NCI-H2171 treated with DMSO at 0.1 percent for 48 hours (cell line): ENCODE data around the gene RFPL4A.
"Not testable (repeated sequence)": the region's sequence is repeated elsewhere in the genome, so short reads cannot be mapped to it uniquely, and the experiment has no call there.

Experiments
- DNase-seq: peaks from one replicate; lab custom pipeline; 2025; lab: John Stamatoyannopoulos, UW

RFPL4A gene

DNA sequence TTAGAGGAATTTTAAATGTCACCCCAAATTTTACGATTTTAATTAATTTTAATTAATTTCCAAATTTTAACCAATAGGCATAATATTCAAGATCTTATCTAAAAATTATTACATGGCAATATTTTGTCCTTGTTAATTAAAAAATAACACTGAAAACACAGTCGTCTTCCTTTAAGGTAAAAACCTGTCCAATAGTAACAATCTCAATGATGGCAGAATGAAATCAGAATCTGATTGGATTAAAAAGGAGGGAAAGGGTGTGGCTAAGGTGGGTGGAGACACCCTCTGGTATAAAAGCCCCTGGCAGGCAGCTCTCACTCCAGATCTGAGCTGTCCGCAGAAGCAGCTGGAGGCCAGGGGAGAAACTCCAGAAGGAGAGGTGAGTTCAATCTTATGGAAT is at the start of gene RFPL4A:
RFPL4A (plus strand) TSS at position 301 of the 400 bp plus-strand sequence. CDS start 2,704 bp downstream, outside the sequence.
- DNase-seq = not testable (repeated sequence)

GRCh38 chr19:55711719-55712118 is 47.2 kb upstream of the RFPL4A start:
- DNase-seq = no peak

GRCh38 chr19:55712804-55713631 is 45.9 kb upstream of the RFPL4A start:
- no peak for DNase-seq

DNA sequence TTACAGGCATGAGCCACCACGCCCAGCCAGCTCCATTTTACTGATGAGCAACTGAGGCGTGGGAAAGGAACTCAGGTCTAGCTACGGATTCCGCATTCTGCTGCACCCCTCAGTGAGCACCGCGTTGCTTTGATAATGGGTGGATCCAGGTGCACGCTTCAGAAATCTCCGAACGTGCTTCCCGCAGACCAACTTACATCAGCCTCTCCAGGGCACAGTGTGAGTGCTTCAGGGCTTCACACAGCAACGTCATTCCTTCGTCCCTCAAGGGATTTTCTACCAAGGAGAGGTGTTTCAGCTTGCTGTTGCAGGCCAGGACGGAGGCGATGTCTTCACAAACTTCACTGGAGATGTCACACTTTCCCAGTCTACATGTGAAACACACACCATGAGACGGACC is 42.4 kb upstream of the RFPL4A start:
- DNase-seq = no peak

- no peak for DNase-seq
Measured at GRCh38 chr19:55717251-55717650, 41.6 kb upstream of the RFPL4A start.

DNA sequence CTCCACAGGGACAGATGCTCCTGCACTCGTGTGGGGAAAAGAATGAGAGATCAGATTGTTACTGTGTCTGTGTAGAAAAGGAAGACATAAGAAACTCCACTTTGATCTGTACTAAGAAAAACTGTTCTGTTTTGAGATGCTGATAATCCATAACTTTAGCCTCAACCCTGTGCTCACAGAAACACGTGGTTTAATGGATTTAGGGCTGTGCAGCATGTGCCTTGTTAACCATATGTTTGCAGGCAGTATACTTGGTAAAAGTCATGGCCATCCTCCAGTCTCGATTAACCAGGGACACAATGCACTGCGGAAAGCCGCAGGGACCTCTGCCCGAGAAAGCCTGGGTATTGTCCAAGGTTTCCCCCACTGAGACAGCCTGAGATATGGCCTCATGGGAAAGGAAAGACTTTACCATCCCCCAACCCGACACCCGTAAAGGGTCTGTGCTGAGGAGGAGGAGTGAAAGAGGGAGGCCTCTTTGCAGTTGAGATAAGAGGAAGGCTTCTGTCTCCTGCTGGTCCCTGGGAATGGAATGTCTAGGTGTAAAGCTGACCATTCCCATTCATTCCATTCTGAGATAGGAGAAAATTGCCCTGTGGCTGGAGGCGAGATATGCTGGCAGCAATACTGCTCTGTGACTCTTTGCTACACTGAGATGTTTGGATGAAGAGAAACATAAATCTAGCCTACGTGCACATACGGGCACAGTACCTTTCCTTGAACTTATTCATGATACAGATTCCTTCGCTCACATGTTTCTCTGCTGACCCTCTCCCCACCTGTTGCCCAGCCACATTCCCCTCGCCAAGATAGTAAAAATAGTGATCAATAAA is 40.8 kb upstream of the RFPL4A start:
- DNase-seq = not testable (repeated sequence)

DNA sequence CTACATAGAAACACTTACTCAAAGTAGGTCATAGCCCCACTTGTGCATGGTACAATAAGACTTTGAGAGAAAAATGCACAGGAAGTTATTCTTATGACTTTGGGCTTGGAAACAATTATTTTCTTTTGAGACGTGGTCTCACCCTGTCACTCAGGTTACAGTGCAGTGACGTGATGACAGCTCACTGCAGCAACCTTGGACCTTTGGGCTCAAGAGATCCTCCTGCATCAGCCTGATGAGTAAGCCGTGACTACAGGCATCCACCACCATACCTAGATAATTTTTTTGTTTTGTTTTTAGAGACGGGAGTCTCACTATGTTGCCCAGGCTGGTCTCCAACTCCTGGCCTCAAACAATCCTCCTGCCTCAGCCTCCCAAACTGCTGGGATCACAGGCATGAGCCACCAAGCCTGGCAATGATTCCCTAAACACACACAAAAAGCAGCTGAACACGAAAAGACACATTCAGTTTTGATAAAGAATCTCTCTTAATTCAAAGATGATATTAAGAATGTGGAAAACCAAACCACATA is 38.6 kb upstream of the RFPL4A start:
- DNase-seq = no peak

DNA sequence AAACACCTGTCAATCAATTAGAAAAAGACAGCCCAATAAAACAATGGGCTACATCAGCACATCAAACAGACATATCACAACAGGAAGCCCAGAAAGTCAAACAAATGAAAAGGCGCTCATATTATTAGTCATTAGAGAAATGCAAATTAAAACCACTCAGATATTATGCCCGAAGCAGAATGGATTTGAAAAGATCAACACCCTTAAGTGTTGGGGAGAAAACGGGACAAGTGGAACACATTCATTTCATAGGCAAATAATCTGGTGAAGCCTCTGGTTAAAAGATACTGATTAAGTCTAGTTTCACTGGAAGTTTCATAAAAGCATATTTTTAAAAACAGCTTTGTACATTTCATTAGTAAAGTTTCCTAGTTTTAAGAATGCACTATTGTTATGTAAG is 38.1 kb upstream of the RFPL4A start:
- DNase-seq = no peak

DNA sequence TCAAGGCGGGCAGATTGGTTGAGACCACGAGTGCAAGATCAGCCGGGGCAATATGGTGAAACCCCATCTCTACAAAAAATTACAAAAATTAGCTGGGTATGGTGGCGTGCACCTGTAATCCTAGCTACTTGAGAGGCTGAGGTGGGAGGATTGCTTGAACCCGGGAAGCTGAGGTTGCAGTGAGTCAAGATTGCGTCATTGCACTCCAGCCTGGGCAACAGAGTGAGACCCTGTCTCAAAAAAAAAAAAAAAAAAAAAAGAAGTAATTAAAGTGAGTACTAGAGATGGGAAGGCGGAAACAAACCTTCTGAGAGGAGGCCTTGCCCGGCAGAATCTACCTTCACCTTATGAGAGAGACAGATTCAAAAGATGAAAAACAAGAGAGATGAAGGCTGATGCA is 35.4 kb upstream of the RFPL4A start:
- DNase-seq = no peak

- DNase-seq = not testable (repeated sequence)
Measured at GRCh38 chr19:55730378-55730777, 28.5 kb upstream of the RFPL4A start.

DNA sequence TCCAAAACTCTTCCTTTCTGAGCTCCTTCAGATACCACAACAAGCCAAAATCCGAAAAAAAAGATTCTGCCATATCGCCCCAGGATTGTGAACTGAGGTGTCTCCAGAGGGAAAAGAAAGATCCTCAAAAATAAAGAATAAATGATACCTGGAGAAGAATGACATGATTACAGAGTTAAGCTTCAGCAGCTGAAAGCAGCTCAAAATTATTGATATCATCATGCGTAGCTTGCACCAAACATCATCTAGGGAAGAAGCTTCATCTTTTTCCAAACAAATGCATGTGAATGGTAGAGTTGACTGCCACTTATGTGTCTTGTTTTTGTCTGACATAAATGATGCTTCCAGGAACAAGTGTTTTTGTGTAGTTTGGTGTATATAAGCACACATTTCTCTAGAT is 20.6 kb upstream of the RFPL4A start, which contains the start of gene NLRP9:
NLRP9 (minus strand) TSS at position 101 of the 400 bp plus-strand sequence; CDS start at position 73, 28 bp downstream.
- no peak for DNase-seq

DNA sequence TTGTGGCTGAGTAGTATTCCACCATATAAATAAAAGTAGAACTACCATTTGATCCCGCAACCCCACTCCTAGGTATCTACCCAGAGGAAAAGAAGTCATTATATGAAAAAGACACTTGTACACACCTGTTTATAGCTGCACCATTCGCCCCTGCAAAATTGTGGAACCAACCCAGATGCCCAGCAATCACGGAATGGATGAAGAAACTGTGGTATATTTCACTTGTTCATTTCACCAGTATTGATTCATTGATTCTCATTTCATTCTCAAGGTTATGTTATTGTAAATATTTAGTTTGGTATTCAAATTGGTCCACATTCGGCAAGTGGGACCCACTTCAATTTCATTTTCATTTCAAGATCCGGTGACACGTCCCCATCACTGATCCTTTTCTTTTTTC is 8.2 kb upstream of the RFPL4A start:
- no peak for DNase-seq

- no peak for DNase-seq
Measured at GRCh38 chr19:55753401-55753800, 5.5 kb upstream of the RFPL4A start.

GRCh38 chr19:55756808-55757207 is 2.1 kb upstream of the RFPL4A start:
- not testable (repeated sequence) for DNase-seq

- DNase-seq = no peak
Measured at GRCh38 chr19:55766466-55766865, 7.6 kb downstream of the RFPL4A start.

- not testable (repeated sequence) for DNase-seq
Measured at GRCh38 chr19:55768818-55769217, 9.9 kb downstream of the RFPL4A start, which contains the start of gene RFPL4AL1. TSS of gene RFPL4AL1 (plus strand) at chr19:55769118. CDS start at chr19:55771805, 2,687 bp downstream.

DNA sequence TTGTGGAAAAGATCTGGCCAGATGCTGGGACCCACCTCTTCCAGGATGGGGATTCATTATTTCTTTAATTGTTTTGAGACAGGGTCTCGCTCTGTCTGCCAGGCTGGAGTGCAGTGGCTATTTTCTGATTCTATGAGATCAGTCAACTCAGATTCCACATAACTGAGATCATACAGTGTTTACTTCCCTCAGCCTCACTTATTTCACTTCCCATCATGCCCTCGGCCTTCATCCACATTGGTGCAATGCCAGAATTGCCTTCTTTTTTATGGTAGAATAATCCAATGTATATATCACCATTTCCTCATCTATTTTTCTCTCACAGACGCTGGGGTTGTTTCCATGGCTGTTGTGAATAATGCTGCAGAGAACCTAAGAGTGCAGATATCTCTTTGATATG is 10.7 kb downstream of the RFPL4A start:
- DNase-seq = not testable (repeated sequence)

GRCh38 chr19:55777528-55777927 is 18.6 kb downstream of the RFPL4A start:
- DNase-seq = no peak

DNA sequence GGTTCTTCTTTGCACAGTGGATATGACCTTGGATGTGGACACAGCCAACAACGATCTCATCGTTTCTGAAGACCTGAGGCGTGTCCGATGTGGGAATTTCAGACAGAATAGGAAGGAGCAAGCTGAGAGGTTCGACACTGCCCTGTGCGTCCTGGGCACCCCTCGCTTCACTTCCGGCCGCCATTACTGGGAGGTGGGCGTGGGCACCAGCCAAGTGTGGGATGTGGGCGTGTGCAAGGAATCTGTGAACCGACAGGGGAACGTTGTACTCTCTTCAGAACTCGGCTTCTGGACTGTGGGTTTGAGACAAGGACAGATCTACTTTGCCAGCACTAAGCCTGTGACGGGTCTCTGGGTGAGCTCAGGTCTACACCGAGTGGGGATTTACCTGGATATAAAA is 19.4 kb downstream of the RFPL4A start:
- no peak for DNase-seq

DNA sequence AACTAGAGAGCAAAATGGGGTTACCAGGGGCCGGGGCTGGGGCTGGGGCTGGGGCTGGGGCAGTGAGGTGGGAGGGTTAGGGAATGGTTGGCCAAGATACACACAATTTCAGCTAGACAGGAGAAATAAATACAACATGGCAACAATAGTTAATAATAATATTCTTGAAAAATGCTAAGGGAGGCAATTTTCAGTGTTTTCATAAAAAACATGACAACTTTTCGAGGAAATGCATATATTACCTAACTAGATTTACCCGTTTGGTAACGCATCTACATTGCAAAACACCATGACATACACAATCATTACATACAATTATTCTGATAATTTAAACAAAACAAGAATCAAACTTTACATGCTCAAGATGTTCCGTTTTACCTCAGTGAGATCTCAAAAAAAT is 22.2 kb downstream of the RFPL4A start:
- DNase-seq = no peak

DNA sequence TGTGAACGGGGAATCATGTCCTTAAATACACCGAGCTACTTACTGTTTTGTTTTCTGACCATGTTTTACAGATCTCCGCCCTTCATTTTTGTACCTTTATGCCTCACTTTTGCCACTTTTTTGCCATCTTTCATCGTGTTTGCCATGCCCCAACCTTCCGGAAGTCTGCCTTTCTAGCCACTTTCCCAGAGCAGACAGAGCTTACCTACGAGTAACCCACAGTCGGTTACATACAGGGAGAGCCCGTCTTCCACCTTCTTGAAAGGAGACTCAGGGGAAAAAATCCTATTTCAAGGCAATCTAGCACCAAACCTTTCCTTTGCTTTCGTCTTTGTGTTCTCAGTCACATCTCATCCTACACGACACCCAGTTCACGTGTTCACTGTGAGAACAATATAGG is 36.1 kb downstream of the RFPL4A start:
- DNase-seq = no peak

DNA sequence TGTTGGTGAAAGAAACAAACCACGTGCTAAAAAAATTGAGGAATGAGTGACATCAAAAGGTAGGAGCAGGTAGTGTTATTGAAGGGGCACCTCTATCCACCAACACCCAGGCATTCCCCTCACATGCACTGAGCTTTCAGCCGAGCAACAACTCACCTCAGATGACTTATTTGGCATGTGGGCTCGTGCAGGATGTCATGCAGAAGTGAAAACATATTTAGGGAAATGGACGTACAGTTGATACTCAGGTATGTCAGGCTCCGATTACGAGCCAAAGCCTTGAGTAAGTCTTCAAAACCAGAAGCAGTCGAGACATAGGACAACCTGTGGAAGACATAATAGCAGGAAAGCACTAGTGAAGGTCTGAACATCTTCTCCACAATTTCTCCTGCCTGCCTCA is 42.5 kb downstream of the RFPL4A start:
- DNase-seq = no peak

DNA sequence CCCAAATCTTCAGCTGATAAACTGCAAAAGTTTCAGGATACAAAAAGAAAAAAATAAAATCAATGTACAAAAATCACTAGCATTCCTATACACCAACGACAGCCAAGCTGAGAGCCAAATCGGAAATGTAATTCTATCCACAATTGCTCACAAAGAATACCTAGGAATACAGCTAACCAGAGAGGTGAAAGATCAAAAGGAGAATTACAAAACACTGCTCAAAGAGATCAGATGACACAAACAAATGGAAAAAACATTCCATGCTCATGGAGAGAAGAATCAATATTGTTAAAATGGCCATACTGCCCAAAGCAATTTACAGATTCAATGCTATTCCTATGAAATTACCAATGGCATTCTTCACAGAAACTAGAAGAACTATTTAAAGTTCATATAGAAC is 43.4 kb downstream of the RFPL4A start:
- DNase-seq = no peak
